Suppressor macrophage treated with lipopolysaccharide for 1 hour (primary cell): ENCODE results near the gene PRELP.
"Not testable (repeated sequence)": the region's sequence is repeated elsewhere in the genome, so short reads cannot be mapped to it uniquely, and the experiment has no call there.

Experiments used
- DNase-seq, 3 donors: peaks; one replicate each; pipeline ENCODE4 v3.0.0-alpha.2; 2020 to 2022

The PRELP gene

DNA sequence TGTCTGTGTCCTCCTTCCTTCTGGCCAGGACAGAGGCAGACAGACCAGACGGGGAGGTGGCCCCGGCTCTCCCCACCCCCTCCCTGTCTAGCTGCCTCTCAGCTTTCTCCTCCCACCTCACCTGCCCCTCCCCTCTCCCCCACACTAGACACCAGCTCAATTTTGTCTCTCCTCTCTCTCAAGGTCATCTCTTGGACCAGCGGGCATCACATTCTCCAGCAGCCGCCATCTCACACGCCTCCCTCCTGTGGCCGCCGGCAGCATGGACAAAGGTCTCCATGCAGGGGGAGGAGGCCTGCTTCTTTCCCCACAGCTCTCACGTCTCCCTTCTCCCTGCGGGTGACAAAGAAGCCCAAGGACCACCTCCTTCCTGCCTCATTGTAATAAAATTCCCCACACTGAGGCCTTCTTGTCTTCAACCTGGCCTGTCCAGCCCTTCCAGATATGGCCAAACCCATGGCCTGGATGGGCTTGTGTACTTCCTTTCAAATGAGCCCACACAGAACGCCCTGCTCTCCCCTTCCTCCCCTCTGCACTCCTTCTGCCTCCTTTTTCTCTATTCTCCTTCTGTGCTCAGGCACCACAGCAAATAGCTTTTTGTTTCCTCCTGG lies 33.0 kb downstream of the PRELP start:
- DNase-seq = no peak

DNA sequence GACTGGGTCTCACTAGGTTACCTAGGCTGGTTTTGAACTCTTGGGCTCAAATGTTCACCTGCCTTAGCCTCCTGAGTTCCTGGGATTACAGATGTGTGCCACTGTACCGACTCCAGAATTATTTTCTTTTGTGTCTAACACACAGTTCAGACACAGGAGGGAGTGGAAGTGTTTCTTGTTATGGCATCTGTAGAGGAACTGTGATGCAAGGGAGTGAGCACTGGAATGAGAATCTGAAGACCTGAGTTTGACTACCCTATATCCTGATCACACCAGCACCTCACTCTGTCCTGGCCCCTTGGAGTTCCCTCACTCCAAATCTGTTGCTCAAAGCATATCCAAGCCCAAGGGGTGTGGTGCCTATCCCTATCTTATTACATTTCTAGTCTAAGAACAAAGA lies 33.5 kb downstream of the PRELP start:
- DNase-seq = no peak

DNA sequence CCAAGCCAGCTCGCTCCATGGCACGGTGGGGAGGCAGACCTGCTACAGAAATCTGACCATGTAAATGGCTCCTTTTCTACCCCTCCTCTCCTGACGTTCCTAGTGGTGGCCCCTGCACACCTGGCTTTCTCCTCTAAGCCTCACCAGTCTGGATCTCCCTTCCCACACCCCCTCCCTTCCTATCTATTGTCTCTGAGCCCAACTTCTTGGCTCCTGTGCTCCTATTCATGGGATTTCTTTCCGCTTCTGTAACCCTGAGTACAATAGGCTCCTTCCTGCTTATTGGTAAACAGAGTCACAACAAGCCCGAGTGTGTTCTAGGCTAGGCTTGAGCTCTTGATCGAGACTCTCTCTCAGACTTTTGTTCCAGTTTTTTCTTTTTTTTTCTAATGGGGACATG lies 35.9 kb downstream of the PRELP start:
- no peak for DNase-seq

DNA sequence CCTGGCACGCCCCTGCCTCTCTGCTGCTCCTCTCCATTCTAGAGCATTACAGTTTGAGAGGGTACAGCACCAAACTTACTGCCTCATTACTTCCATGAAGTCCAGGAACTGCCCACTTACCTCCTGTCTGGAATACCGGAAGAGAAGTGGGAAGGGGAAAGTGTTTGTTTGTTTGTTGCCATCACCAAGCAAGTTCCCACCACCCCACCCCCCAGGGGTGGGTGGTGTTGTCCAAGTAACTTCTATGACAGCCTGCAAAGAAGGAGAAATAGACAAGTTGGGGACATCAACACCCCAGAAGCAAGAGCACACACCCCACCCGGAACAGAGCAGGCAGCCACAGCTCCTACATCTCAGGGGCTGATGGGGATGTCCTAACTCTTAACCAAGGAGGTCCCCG lies 36.3 kb downstream of the PRELP start:
- DNase-seq = no peak

DNA sequence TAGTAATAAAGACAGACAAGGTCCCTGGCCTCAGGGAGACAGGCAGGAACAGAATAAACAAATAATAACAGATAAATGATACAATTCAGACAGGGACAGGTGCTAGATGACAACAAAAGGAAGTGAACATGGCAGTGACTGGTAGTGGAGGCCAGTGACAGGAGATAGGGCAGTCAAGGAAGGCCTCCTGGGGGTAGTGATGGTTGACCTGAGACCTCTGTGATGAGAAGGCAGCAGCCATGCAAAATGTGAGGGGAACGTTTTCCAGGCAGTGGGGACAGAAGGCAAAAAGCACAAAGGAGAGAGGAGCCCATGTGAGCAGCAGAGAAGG lies 36.9 kb downstream of the PRELP start:
- DNase-seq = no peak

DNA sequence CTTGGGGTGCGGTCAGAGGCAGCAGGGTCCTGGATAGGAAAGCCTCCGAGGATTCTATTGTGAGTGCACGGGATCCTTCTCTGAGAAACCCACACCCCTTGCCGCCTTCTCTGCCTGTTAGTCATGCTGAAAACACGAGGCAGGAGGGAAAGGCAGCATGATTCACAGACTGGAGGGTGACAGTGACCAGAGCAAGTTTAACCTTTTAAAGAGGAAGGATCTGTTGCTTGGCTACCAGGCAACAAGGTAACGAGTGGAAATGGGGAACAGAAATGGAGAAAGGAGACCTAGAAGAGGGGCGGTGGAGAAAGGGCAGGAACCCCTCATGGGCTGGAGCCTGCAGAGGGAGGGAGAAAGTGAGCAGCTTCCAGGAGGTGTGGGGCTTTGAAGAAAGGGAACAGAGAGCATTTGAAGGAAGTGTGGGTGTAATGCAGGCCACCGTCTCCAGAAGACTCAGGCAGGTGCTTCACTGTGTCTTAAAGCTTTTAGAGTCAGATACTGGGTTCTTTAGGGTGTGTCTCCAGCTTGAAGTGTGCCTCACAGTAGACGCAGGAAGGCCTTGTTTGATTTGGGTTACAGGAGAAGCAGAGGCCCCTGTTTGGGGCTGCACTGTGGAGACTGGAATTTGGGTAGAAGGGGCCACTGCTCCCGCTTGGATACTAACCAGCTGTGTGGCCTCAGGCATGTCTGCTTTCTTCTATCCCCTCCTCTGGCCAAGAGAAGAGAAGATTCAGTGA lies 37.4 kb downstream of the PRELP start:
- peak; percentile 91 to 96 (median 95) for DNase-seq

DNA sequence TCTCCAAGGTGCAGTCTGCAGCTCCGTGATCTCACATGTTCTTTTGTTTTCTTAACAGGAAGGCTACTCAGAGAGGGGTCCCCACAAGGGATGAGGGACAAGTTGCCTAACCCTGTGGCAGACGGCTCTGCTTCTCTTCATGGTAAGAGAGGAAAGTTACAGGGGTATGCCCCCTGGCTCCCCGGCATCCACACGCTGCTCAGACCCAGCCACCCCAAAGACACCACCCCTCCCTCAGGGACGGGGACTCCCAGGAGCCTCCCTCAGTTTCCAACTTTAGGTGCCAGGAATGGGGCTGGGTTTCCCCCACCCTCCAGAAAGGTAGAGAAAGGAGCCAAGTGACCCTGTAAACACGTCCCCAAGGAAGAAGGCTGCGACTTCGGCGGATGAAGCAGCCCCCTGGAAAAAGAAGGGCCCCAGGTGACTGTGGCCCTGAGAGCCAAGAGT lies 38.0 kb downstream of the PRELP start:
- DNase-seq = no peak

DNA sequence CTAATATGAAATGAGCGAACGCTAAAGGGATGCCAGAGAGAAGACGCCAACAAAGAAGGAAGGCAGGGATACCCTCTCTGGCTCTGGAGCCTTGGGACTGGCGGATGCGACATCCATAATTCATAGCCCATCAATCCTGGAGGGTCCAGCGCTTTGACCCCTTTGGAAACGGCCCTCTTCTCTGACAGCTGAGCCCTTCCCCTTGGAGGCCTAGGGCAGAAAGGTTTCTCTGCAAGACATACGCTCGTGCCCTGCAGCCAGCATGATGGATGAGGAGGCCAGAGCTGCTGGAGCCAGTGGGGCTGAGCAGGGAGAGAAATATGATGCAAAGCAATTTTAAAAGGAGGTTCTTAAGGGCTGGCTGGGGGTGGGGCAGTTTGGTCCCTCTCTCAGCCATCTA lies 40.6 kb downstream of the PRELP start:
- DNase-seq = no peak

DNA sequence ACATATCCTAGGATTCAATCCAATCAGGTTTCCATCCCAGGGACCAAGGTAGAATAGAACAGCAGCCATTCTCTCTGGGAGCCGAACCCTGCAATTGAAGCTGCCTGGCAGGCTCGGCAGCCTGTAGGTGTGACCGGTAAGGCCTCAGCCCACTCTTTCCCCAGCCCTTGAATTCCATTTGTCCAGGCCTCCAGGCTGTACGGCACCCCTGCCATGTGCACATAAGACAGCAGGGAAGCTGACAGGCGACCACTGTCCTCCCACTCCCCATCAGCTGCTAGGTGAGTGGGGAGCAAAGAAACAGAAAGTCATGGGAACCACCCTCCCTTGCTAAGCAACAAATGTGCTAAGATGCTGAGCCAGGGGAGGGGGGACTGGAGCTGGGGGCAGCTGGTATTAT lies 41.3 kb downstream of the PRELP start:
- peak in 1 of 3 donors; percentile 17 for DNase-seq

DNA sequence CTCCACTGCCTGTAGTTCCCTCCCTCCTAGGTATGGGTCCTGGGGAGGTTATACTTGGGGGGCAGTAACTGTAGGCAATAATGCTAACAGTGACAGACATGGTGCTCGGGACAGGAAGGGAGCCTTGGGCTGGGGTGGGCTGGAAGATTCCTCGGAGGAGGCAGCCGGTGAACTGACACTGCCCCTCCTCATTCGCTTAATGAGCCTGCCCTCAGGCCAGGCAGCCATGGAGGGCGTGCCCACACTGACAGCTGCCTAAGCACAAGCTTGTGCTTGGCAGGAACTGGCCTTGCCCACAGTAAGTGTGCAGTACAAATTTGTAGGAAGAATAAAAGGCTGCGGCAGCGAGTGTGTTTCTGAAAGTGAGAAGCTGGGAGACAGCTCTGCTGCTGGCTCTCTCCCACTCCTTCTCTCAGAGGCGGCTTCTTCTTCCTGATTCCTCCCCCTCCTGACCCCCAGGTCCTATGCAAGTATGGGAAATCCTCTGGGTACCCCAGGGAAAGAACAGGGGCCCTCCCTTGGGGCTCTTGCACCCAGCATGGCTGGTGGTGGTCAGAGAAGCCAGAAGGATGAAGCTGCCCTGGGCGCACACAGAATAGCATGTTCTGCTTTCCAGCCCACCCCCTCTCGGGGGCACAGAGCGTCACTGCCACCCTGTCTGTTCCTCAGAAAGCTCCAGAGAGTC lies 42.0 kb downstream of the PRELP start:
- DNase-seq = peak; percentile 69 to 79 (median 78)

DNA sequence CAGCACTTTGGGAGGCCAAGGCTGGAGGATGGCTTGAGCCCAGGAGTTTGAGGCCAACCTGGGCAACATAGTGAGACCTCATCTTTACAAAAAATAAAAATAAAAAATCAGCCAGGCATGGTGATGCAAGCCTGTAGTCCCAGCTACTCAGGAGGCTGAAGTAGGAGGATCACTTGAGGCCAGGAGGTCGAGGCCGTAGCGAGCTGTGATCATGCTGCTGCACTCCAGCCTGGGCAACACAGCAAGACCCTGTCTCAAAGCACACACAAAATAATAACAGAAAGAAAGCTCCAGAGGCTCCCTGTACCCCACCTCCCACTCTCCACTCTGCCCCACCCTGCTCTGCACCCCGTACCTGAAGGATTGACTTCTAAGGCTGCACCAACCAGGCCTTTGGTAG lies 42.5 kb downstream of the PRELP start:
- not testable (repeated sequence) for DNase-seq

DNA sequence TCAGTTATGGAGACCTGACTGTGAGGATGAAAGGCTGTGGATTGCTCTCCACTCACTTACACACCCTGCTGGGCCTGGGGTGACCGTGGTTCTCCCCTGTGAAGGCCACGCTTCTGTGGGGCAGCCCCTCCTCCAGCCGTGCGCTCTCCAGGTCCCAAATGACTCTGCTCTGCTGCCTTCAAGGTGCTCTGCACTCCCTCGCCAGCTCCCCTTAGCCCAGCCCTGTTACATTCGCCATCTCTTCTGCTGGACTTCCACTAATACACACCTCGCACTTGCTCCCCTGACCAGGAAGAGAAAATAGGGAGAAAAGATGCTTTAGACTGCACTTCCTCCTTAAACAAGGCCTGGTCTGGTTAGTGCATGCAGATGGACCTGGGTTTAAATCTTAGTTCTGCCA lies 42.9 kb downstream of the PRELP start:
- DNase-seq = no peak

DNA sequence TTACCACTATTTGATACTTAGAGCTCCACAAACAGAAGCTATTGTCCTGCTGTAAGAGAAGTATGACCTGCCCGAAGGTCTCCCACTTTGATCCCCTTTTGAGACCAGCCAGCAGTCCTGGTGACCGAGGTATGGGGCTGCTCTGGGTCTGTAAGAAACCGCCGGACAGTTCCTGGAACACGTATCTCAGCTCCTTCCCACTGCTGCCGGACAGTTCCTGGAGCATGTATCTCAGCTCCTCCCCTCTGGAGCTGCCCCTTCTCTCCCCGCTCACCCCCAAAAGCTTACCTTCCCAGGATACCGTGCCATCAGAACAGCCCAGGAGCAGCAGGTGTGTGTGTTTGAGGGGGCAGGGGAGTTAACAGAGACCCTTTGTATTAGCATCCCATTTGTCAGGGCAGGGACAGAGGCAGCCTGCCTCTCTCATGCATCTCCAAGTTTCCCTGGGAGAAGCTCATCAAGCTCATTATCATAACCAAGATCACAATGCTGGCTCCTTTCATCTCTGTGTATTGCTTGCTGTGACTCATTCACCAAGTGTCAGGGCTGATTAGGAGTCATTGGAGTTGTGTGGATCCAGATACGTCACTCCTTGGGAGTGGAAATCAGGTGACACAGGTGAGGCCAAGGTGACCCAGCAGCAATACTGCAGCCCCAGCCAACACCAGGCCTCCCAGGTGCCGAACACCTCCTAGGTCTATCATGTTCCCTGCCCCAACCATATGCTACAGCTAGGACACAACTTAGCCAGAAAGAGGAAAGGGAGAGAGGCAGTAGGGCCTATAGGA lies 43.6 kb downstream of the PRELP start:
- DNase-seq = peak in 1 of 3 donors; percentile 20

DNA sequence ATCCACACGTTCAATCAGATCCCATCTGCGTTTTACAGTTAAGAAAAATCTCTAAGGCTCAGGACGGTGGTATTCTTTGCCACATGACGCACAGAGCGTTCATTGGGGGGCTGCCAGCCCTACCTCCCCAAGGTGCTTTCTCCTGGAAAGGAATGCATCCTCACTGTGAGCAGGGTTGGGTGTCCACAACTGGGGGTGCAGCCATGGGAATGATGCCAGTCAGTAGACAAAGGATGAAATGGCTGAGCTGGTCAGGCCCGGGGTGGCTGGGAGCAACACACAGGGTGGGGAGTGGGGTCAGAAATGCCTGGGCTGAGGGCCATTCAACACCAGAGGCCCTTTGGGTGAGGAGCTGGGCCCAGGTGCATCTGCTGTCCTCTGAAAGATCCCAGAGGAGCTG lies 44.3 kb downstream of the PRELP start:
- no peak for DNase-seq

DNA sequence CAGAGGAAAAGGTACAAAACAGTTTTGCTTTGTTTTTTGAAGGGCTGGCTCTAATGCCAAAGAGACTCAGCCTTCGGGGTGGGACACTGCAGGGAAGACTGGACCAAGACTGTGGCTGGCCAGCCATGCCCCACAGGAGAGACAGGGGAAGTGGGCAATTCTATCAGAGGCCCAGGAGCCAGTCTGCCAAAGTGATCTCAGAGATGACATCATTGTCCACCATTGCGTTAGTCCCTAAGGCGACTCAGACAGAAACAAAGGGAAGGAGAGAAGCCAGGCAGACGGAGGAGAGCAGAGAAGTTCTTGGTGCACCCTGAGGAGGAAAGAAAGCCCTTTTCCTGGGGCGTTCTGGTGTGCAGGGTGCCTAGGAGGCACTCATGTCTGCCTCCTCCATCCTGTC lies 44.7 kb downstream of the PRELP start:
- peak; percentile 71 to 80 (median 77) for DNase-seq

DNA sequence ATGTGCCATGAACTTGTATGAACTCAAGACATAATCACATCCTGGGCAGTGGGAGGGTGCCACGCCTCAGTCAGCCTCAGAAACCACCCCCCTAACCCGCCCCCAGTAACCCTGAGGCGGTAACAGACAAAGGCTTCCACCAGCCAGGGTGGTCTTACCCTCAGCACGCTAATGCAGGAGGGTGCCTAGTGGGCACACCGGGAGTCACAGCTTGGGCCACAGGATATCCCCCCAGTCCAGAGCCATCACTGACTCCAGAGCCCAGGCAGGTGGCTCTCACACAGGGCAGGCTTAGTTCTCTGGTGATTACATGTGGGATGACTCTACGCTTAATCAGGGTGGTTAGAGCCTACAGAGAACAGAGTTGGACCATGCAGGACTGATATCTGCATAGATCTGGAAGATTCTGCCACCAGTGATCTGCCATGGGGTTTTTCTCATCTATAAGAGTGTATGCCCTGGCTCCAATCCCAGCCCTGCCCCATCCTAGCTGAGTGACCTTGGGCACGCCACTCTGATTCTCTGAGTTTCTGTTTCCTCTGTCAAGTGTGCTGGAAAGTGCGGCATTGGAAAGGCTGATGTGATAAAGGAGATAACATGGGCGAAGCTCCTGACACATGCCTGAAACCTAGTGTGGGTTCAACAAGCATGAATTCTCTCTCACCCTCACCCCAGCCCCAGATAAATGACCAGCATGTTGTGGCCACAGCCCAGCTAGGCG lies 45.6 kb downstream of the PRELP start:
- no peak for DNase-seq

DNA sequence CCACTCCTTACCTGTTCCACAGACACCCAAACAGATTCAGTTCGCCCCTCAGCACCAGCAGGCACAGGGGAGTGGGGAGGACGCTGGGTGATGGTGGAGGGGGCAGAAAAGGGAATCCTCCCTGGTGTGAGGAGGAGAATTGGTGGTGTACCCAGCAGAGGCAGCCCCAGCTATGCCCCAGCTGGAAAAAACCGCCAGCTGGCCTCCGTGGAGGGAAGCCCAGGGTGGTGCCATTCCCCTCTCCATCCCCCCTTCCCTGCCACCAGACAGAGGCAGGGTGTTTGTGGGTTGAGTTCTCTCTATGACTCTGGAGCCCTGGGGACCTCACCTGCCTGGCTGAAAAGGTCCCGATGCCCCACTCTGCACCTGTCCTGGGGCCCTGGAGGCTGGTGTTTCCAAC lies 46.2 kb downstream of the PRELP start:
- no peak for DNase-seq

DNA sequence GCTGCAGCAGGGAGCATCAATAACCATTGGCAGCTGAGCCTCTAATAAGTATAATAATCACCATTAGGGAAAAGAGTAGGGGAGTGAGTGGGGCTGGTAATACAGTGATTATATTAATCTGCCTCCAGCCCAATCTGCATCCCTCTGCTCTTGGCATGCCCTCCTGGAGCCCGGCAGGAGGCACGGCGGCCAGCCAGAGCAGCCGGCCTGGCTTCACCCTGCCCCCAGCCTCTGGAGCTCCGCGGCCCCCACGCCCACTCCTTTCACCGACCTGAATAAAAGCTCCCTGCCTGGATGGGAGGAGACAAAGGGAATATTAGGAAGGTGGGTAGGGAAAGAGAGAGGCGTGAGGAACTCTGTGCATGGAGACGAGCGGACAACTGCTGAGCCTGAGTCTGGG lies 46.6 kb downstream of the PRELP start:
- DNase-seq = no peak

DNA sequence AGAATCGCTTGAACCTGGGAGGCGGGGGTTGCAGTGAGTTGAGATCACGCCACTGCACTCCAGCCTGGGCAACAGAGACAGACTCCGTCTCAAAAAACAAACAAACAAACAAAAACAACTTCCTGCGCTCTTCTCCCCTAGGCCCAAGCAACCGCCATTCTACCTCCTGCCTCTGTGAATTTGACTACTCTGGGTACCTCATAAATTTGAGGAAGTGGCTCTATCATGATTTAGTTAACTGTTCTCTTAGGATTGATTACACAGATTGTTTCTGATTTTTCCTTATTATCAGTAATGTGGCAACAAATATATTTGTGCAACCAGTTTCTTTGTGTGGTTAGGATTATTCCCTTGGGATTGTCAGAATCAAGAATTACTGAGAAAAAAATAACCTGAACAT lies 48.1 kb downstream of the PRELP start:
- no peak for DNase-seq

DNA sequence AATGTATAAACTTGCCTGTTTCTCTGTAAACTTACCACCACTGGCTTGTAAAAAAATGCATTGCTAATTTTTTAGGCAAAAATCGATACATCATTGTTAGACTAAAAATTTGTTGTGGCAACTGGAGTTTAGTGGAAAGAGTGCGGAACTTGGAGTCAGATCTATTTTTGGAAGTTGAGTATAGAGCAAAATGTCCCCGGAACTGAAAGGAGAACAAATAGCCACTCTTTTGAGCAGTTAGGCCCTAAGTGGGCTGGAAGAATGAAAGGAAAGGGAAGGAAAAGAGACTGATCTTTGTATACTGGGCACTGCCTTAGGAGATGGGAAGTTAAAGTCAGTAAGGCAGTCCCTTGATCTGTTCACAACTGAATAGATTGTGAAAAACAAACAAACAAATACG lies 48.5 kb downstream of the PRELP start:
- DNase-seq = peak in 2 of 3 donors; percentile 42 to 57

DNA sequence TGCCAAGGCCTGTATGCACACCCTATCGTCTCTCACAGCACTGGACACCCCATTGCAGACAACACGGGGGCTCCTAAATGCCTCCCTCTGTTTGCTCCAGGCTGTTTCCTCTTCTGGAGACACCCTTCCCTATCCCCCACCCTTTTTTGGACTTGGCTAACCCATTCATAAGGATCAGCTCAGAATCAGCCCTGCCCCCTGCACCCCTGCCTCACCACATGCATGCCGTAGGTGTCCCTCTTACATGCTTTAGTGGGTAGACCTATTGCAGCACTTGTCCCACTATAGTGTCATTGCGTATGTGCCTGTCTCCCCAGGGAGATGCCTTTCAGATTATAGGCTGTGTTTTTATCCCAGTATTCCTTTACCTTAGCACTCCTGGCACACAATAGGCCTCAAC lies 49.2 kb downstream of the PRELP start:
- DNase-seq = no peak

DNA sequence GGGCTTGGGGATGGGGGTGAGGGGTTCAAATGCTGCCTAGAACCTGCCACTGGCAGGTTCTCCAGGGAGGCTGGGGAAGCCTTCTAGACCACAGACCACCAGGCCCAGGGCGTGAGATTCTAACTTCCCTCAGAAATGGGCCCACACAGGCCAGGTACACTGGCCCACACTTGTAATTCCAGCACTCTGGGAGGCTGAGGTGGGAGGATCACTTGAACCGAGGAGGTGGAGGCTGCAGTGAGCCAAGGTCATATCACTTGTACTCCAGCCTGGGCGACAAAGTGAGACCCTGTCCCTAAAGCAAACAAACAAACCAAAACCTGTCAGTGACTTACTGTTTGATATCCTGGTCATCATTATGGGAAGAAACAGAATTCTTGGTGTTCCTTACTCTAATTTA lies 50.1 kb downstream of the PRELP start:
- DNase-seq = no peak

DNA sequence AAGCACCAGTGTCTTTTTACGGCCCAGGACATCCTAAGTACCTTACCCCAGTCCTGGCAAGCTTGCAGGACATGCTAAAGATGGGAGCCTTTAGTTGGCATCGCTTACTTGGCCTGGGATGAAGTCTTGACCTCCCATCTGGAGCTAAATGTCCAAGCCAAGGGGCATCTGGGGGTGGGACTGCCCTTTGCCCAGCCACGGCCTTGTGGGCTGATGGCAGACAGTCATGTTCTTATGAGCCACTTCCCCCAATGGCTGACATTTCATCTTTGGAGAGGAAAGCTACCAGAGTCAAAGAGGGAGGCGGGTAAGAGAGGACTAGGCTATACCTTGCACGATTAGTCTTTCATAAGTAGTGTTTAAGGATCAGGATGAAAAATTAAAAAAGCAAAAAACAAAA lies 50.5 kb downstream of the PRELP start:
- peak in 2 of 3 donors; percentile 30 to 36 for DNase-seq
